Fibroblast of mammary gland (primary cell): ENCODE measurements around the gene HES3.

ENCODE experiments used
- DNase-seq: peaks from one replicate; pipeline ENCODE4 v3.0.0-alpha.2; 2010; ENCODE audit warnings: low read depth
- H3K4me3 ChIP-seq: 2 replicates; pipeline ENCODE4 v1.5.1; 2011; ENCODE audit warnings: low read depth, mild to moderate bottlenecking, low read length, moderate library complexity; ENCODE audit not compliant: control insufficient read depth
- CTCF ChIP-seq: conservative IDR thresholded peaks from 2 replicates; pipeline ENCODE4 v1.5.1; 2011; ENCODE audit warnings: low read depth, low read length, inconsistent platforms; ENCODE audit not compliant: control insufficient read depth, insufficient read depth

The HES3 gene

GRCh38 chr1:6246497-6247467 is 2.8 kb downstream of the HES3 start:
- peak; percentile 68 for DNase-seq
- H3K4me3 ChIP-seq, result no peak overlapping the region
- TF ChIP-seq CTCF, result peak; percentile 79

- DNase-seq, result no peak
- TF ChIP-seq CTCF, result no peak
- no peak overlapping the region for H3K4me3 ChIP-seq
These were observed 3.7 kb downstream of the HES3 start for GRCh38 chr1:6247651-6248050.

GRCh38 chr1:6248161-6248776 is 4.3 kb downstream of the HES3 start:
- DNase-seq, result no peak
- no peak overlapping the region for H3K4me3 ChIP-seq
- TF ChIP-seq CTCF, result no peak

GRCh38 chr1:6248932-6249738 is 5.2 kb downstream of the HES3 start:
- TF ChIP-seq CTCF, result no peak
- no peak overlapping the region for H3K4me3 ChIP-seq
- DNase-seq, result peak; percentile 26

GRCh38 chr1:6249739-6250689 is 6.0 kb downstream of the HES3 start:
- TF ChIP-seq CTCF, result no peak
- no peak overlapping the region for H3K4me3 ChIP-seq
- no peak for DNase-seq
